ENCODE results near the gene GNG12. TPM values are rescaled to one million over a fixed set of nuclear protein-coding genes. Genes with fewer than 3 reads are reported as not detected.

The GNG12 gene
- total RNA-seq, 2 experiments from 2014 or later = 0.12 TPM

GRCh38 chr1:67705735-67706453 lies 127.4 kb downstream of the GNG12 start:
- no peak for DNase-seq
- intact Hi-C loops (cut with micrococcal nuclease) = no loop called here
- no peaks in the 10 kb centered on the region for H3K36me3 Mint-ChIP-seq
- H3K4me3 Mint-ChIP-seq = no peak overlapping the region
- no peak overlapping the region for H3K27ac Mint-ChIP-seq
- ChIA-PET CTCF (no interaction called here), POLR2A (no interaction called here)
- no peaks in the 10 kb centered on the region for H3K9me3 Mint-ChIP-seq
- H3K4me1 Mint-ChIP-seq (ENCODE audit: low read depth) = peaks cover 6% of the 10 kb centered on the region
- H3K27me3 Mint-ChIP-seq = no peaks in the 10 kb centered on the region

- Mint-ChIP-seq H3K4me3 (no peak overlapping the region), H3K27ac (no peak overlapping the region), H3K27me3 (no peaks in the 10 kb centered on the region), H3K9me3 (no peaks in the 10 kb centered on the region), H3K4me1 (ENCODE audit: low read depth) (peaks cover 13% of the 10 kb centered on the region), H3K36me3 (no peaks in the 10 kb centered on the region)
- POLR2A ChIA-PET = interaction anchor here (0.6 to 1.2 kb wide), 2 partner anchors 19 to 267 kb away, joined by 3 read pairs; partner anchors contain the start of gene GADD45A
- intact Hi-C loops (cut with micrococcal nuclease) = no loop called here
- CTCF ChIA-PET = interaction anchor here (0.6 to 2.0 kb wide), 3 partner anchors 56 to 174 kb away, joined by 3 to 5 read pairs (median 4); no protein-coding TSS in a partner anchor
- no peak for DNase-seq
These were observed 128.9 kb downstream of the GNG12 start for GRCh38 chr1:67704351-67704750.

- H3K27ac Mint-ChIP-seq = no peak overlapping the region
- POLR2A ChIA-PET = interaction anchor here (1.3 to 2.2 kb wide), 2 partner anchors 16 to 22 kb away, joined by 4 to 16 read pairs; partner anchors contain the start of gene GADD45A
- H3K4me1 Mint-ChIP-seq (ENCODE audit: low read depth) = peaks cover 13% of the 10 kb centered on the region
- no peak overlapping the region for H3K4me3 Mint-ChIP-seq
- H3K9me3 Mint-ChIP-seq = no peaks in the 10 kb centered on the region
- intact Hi-C loops (cut with micrococcal nuclease) = loop anchor here (1.0 to 2.0 kb wide), 2 partner anchors 17 to 21 kb away; partner anchors contain the start of gene GADD45A
- no peak for DNase-seq
- H3K27me3 Mint-ChIP-seq = no peaks in the 10 kb centered on the region
- CTCF ChIA-PET = interaction anchor here (0.9 to 1.2 kb wide), 3 partner anchors 16 to 140 kb away, joined by 3 to 4 read pairs (median 4); no protein-coding TSS in a partner anchor
- no peaks in the 10 kb centered on the region for H3K36me3 Mint-ChIP-seq
These were observed 131.4 kb downstream of the GNG12 start for GRCh38 chr1:67701876-67702275.

- CTCF ChIA-PET = interaction anchor here (0.6 to 1.7 kb wide), 6 partner anchors 16 to 166 kb away, joined by 3 to 7 read pairs (median 4); partner anchors contain the start of gene GADD45A
- peaks cover 13% of the 10 kb centered on the region for H3K4me1 Mint-ChIP-seq (ENCODE audit: low read depth)
- H3K36me3 Mint-ChIP-seq = no peaks in the 10 kb centered on the region
- H3K4me3 Mint-ChIP-seq = no peak overlapping the region
- H3K9me3 Mint-ChIP-seq = no peaks in the 10 kb centered on the region
- H3K27ac Mint-ChIP-seq = peak overlapping the region; percentile 15
- intact Hi-C loops (cut with micrococcal nuclease) = loop anchor here (1.0 to 2.0 kb wide), 2 partner anchors 16 to 22 kb away; partner anchors contain the start of gene GADD45A
- DNase-seq = peak; percentile 40
- H3K27me3 Mint-ChIP-seq = no peaks in the 10 kb centered on the region
- POLR2A ChIA-PET = interaction anchor here (1.3 to 2.2 kb wide), 2 partner anchors 15 to 23 kb away, joined by 4 to 16 read pairs; partner anchors contain the start of gene GADD45A
These were observed 132.4 kb downstream of the GNG12 start for GRCh38 chr1:67700692-67701410.

- H3K36me3 Mint-ChIP-seq = no peaks in the 10 kb centered on the region
- no peak for DNase-seq
- POLR2A ChIA-PET = interaction anchor here (2.2 kb wide), 1 partner anchor 15 kb away, joined by 16 read pairs; the partner anchor contains the start of gene GADD45A
- H3K4me1 Mint-ChIP-seq (ENCODE audit: low read depth) = peaks cover 13% of the 10 kb centered on the region
- no peaks in the 10 kb centered on the region for H3K9me3 Mint-ChIP-seq
- CTCF ChIA-PET = interaction anchor here (0.6 to 1.7 kb wide), 4 partner anchors 16 to 139 kb away, joined by 3 to 7 read pairs (median 5); partner anchors contain the start of gene GADD45A
- no peak overlapping the region for H3K4me3 Mint-ChIP-seq
- H3K27me3 Mint-ChIP-seq = no peaks in the 10 kb centered on the region
- intact Hi-C loops (cut with micrococcal nuclease) = loop anchor here (2.0 kb wide), 1 partner anchor 15 kb away; the partner anchor contains the start of gene GADD45A
- no peak overlapping the region for H3K27ac Mint-ChIP-seq
These were observed 133.0 kb downstream of the GNG12 start for GRCh38 chr1:67700220-67700619.

GRCh38 chr1:67696708-67697107 lies 136.6 kb downstream of the GNG12 start:
- intact Hi-C loops (cut with micrococcal nuclease) = no loop called here
- Mint-ChIP-seq H3K9me3 (no peaks in the 10 kb centered on the region), H3K27ac (no peak overlapping the region), H3K4me3 (no peak overlapping the region), H3K36me3 (no peaks in the 10 kb centered on the region), H3K4me1 (ENCODE audit: low read depth) (peaks cover 13% of the 10 kb centered on the region), H3K27me3 (no peaks in the 10 kb centered on the region)
- ChIA-PET CTCF (no interaction called here), POLR2A (no interaction called here)
- no peak for DNase-seq

GRCh38 chr1:67695963-67696362 lies 137.3 kb downstream of the GNG12 start:
- Mint-ChIP-seq H3K9me3 (no peaks in the 10 kb centered on the region), H3K4me1 (ENCODE audit: low read depth) (peaks cover 8% of the 10 kb centered on the region), H3K4me3 (no peak overlapping the region), H3K27ac (no peak overlapping the region), H3K36me3 (no peaks in the 10 kb centered on the region), H3K27me3 (no peaks in the 10 kb centered on the region)
- ChIA-PET CTCF (no interaction called here), POLR2A (no interaction called here)
- intact Hi-C loops (cut with micrococcal nuclease) = no loop called here
- DNase-seq = no peak

- no peaks in the 10 kb centered on the region for H3K27me3 Mint-ChIP-seq
- peaks cover 17% of the 10 kb centered on the region for H3K4me1 Mint-ChIP-seq (ENCODE audit: low read depth)
- no peak for DNase-seq
- POLR2A ChIA-PET = no interaction called here
- no peak overlapping the region for H3K4me3 Mint-ChIP-seq
- intact Hi-C loops (cut with micrococcal nuclease) = no loop called here
- no peak overlapping the region for H3K27ac Mint-ChIP-seq
- CTCF ChIA-PET = interaction anchor here (1.1 to 1.3 kb wide), 2 partner anchors 69 to 75 kb away, joined by 3 to 5 read pairs; no protein-coding TSS in a partner anchor
- H3K36me3 Mint-ChIP-seq = peaks cover 16% of the 10 kb centered on the region
- no peaks in the 10 kb centered on the region for H3K9me3 Mint-ChIP-seq
These were observed 141.6 kb downstream of the GNG12 start for GRCh38 chr1:67691712-67692111.

GRCh38 chr1:67690411-67690810 lies 142.9 kb downstream of the GNG12 start:
- POLR2A ChIA-PET = no interaction called here
- CTCF ChIA-PET = interaction anchor here (1.1 to 1.3 kb wide), 3 partner anchors 128 to 158 kb away, joined by 3 read pairs; no protein-coding TSS in a partner anchor
- no peak overlapping the region for H3K27ac Mint-ChIP-seq

GRCh38 chr1:67690018-67690363 lies 143.3 kb downstream of the GNG12 start:
- Mint-ChIP-seq H3K27ac (no peak overlapping the region), H3K4me3 (no peak overlapping the region), H3K27me3 (no peaks in the 10 kb centered on the region), H3K9me3 (no peaks in the 10 kb centered on the region), H3K36me3 (peaks cover 21% of the 10 kb centered on the region), H3K4me1 (ENCODE audit: low read depth) (peaks cover 20% of the 10 kb centered on the region)
- ChIA-PET POLR2A (no interaction called here), CTCF (interaction anchor here (1.2 to 1.3 kb wide), 2 partner anchors 128 to 157 kb away, joined by 3 read pairs; no protein-coding TSS in a partner anchor)
- intact Hi-C loops (cut with micrococcal nuclease) = no loop called here
- no peak for DNase-seq

More at GRCh38 chr1:67690411-67690810, 142.9 kb downstream of the GNG12 start:
- no peak overlapping the region for H3K4me3 Mint-ChIP-seq
- no peak for DNase-seq
- intact Hi-C loops (cut with micrococcal nuclease) = no loop called here
- peaks cover 20% of the 10 kb centered on the region for H3K36me3 Mint-ChIP-seq
- H3K9me3 Mint-ChIP-seq = no peaks in the 10 kb centered on the region
- H3K4me1 Mint-ChIP-seq (ENCODE audit: low read depth) = peaks cover 19% of the 10 kb centered on the region
- no peaks in the 10 kb centered on the region for H3K27me3 Mint-ChIP-seq

- Mint-ChIP-seq H3K36me3 (peaks cover 22% of the 10 kb centered on the region), H3K4me3 (no peak overlapping the region), H3K27ac (no peak overlapping the region), H3K4me1 (ENCODE audit: low read depth) (peaks cover 25% of the 10 kb centered on the region), H3K9me3 (no peaks in the 10 kb centered on the region), H3K27me3 (no peaks in the 10 kb centered on the region)
- ChIA-PET POLR2A (no interaction called here), CTCF (interaction anchor here (1.3 kb wide), 1 partner anchor 127 kb away, joined by 3 read pairs; no protein-coding TSS in a partner anchor)
- DNase-seq = no peak
- intact Hi-C loops (cut with micrococcal nuclease) = loop anchor here (10.0 kb wide), 3 partner anchors 155 to 1405 kb away; no protein-coding TSS in a partner anchor
These were observed 143.8 kb downstream of the GNG12 start for GRCh38 chr1:67689267-67690017.
